ENCODE results near the gene KSR2.

DNA sequence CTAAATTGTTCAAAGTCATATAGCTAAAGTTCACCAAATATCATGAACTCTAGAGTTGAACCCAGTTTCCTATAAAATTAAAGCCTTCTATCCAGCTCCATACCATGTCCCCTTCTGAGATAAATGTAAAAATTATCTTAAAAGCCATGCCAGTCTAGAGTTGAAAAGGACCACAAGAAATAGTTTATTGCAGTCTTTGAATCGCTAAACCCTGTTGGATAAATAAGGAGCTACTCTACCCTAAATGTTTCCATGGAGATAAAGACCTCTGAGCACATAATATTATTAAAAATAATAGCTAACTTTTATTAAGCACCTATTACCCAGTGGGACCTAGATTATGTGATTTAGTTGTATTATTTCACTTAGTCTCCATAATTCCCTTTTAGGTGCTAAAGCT lies 379.8 kb downstream of the KSR2 start:
- TF ChIP-seq, protein P1, sequence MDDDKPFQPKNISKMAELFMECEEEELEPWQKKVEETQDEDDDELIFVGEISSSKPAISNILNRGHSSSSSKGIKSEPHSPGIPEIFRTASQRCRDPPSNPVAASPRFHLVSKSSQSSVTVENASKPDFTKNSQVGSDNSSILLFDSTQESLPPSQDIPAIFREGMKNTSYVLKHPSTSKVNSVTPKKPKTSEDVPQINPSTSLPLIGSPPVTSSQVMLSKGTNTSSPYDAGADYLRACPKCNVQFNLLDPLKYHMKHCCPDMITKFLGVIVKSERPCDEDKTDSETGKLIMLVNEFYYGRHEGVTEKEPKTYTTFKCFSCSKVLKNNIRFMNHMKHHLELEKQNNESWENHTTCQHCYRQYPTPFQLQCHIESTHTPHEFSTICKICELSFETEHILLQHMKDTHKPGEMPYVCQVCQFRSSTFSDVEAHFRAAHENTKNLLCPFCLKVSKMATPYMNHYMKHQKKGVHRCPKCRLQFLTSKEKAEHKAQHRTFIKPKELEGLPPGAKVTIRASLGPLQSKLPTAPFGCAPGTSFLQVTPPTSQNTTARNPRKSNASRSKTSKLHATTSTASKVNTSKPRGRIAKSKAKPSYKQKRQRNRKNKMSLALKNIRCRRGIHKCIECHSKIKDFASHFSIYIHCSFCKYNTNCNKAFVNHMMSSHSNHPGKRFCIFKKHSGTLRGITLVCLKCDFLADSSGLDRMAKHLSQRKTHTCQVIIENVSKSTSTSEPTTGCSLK (tag by site-specific recombination; IDR thresholded peaks at IDR 0.05) = no peak
- TF ChIP-seq, protein P2, sequence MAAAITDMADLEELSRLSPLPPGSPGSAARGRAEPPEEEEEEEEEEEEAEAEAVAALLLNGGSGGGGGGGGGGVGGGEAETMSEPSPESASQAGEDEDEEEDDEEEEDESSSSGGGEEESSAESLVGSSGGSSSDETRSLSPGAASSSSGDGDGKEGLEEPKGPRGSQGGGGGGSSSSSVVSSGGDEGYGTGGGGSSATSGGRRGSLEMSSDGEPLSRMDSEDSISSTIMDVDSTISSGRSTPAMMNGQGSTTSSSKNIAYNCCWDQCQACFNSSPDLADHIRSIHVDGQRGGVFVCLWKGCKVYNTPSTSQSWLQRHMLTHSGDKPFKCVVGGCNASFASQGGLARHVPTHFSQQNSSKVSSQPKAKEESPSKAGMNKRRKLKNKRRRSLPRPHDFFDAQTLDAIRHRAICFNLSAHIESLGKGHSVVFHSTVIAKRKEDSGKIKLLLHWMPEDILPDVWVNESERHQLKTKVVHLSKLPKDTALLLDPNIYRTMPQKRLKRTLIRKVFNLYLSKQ (tag by site-specific recombination; IDR thresholded peaks at IDR 0.05; ENCODE audit: borderline replicate concordance) = no peak

All from HEK293 (cell line).